GM12872 (cell line): ENCODE results near the gene KANSL3.

Experiments used
- CTCF ChIP-seq: IDR thresholded peaks from 3 replicates; pipeline ENCODE4 v1.5.1; 2011; ENCODE audit warnings: low read depth, mild to moderate bottlenecking, low read length, moderate library complexity; ENCODE audit not compliant: insufficient read depth

The KANSL3 gene

GRCh38 chr2:96648306-96648930 is 10.3 kb upstream of the KANSL3 start:
- no peak for TF ChIP-seq CTCF

GRCh38 chr2:96647681-96648080 is 9.6 kb upstream of the KANSL3 start:
- no peak for TF ChIP-seq CTCF

- no peak for TF ChIP-seq CTCF
Observed at GRCh38 chr2:96642564-96643360, 4.7 kb upstream of the KANSL3 start, which contains the start of gene FER1L5. FER1L5 (plus strand) TSS chr2:96642764; CDS start chr2:96642837, 73 bp downstream.

- TF ChIP-seq CTCF: no peak
Observed at GRCh38 chr2:96637385-96638143, 548 bp downstream of the KANSL3 start.

- no peak for TF ChIP-seq CTCF
Observed at GRCh38 chr2:96636551-96637171, 1.5 kb downstream of the KANSL3 start.

GRCh38 chr2:96633641-96634040 is 4.5 kb downstream of the KANSL3 start:
- no peak for TF ChIP-seq CTCF
